H9 (cell line): ENCODE measurements around the gene TAF8. TPM values are rescaled to one million over a fixed set of nuclear protein-coding genes. Genes with fewer than 3 reads are reported as not detected.

Experiments used
- DNase-seq: peaks from one replicate; pipeline ENCODE4 v3.0.0-alpha.2; 2017
- H2AFZ ChIP-seq: one replicate; pipeline ENCODE4 v1.6.1; 2013; ENCODE audit warnings: mild to moderate bottlenecking, low read length, control low read depth, moderate library complexity
- H2AK5ac ChIP-seq: 2 replicates; pipeline ENCODE4 v1.6.1; 2013; ENCODE audit warnings: low read length, control low read depth, mixed read lengths; ENCODE audit not compliant: insufficient read length
- H2BK120ac ChIP-seq: one replicate; pipeline ENCODE4 v1.6.1; 2013; ENCODE audit warnings: low read depth, mild to moderate bottlenecking, low read length, control low read depth, inconsistent platforms; ENCODE audit not compliant: poor library complexity, severe bottlenecking
- H2BK12ac ChIP-seq: 2 replicates; pipeline ENCODE4 v1.6.1; 2013; ENCODE audit warnings: low read length, control low read depth, mixed read lengths, low read depth; ENCODE audit not compliant: insufficient read length
- H2BK15ac ChIP-seq: 2 replicates; pipeline ENCODE4 v1.6.1; 2013; ENCODE audit warnings: low read depth, low read length, control low read depth
- H2BK20ac ChIP-seq: one replicate; pipeline ENCODE4 v1.6.1; 2013; ENCODE audit warnings: low read depth, mild to moderate bottlenecking, low read length, control low read depth, inconsistent platforms; ENCODE audit not compliant: poor library complexity, severe bottlenecking
- H2BK5ac ChIP-seq: 2 replicates; pipeline ENCODE4 v1.6.1; 2013; ENCODE audit warnings: low read length, control low read depth, mixed read lengths; ENCODE audit not compliant: insufficient read length
- H3K14ac ChIP-seq: 2 replicates; pipeline ENCODE4 v1.6.1; 2013; ENCODE audit warnings: low read length, control low read depth; ENCODE audit not compliant: insufficient read depth
- H3K18ac ChIP-seq: 2 replicates; pipeline ENCODE4 v1.6.1; 2013; ENCODE audit warnings: low read depth, mild to moderate bottlenecking, mixed read lengths, low read length, control low read depth; ENCODE audit not compliant: insufficient read length
- H3K23ac ChIP-seq: 2 replicates; pipeline ENCODE4 v1.6.1; 2013; ENCODE audit warnings: low read length, control low read depth, mixed read lengths, low read depth; ENCODE audit not compliant: insufficient read length
- H3K23me2 ChIP-seq: 2 replicates; pipeline ENCODE4 v1.6.1; 2013; ENCODE audit warnings: low read depth, mild to moderate bottlenecking, mixed read lengths, low read length, control low read depth; ENCODE audit not compliant: insufficient read length, poor library complexity, severe bottlenecking
- H3K27ac ChIP-seq: 2 replicates; pipeline ENCODE4 v1.5.1; 2013; ENCODE audit warnings: low read length, control low read depth, mixed read lengths, low read depth; ENCODE audit not compliant: insufficient read length
- H3K27me3 ChIP-seq: 2 replicates; pipeline ENCODE4 v1.6.1; 2013; ENCODE audit warnings: low read length, control low read depth, inconsistent platforms; ENCODE audit not compliant: insufficient read depth
- H3K4ac ChIP-seq: 2 replicates; pipeline ENCODE4 v1.6.1; 2013; ENCODE audit warnings: low read depth, mild to moderate bottlenecking, control low read depth, inconsistent platforms, low read length, moderate library complexity
- H3K4me1 ChIP-seq: 2 replicates; pipeline ENCODE4 v1.6.1; 2013; ENCODE audit warnings: low read length, control low read depth, inconsistent platforms; ENCODE audit not compliant: insufficient read depth
- H3K4me2 ChIP-seq: 2 replicates; pipeline ENCODE4 v1.6.1; 2013; ENCODE audit warnings: low read length, control low read depth, mixed read lengths; ENCODE audit not compliant: insufficient read length, insufficient read depth
- H3K56ac ChIP-seq: 2 replicates; pipeline ENCODE4 v1.6.1; 2013; ENCODE audit warnings: low read depth, mild to moderate bottlenecking, mixed read lengths, low read length, control low read depth; ENCODE audit not compliant: insufficient read length
- H3K79me1 ChIP-seq: 2 replicates; pipeline ENCODE4 v1.6.1; 2013; ENCODE audit warnings: low read depth, mild to moderate bottlenecking, moderate library complexity, low read length, control low read depth, inconsistent platforms; ENCODE audit not compliant: insufficient read depth, poor library complexity, severe bottlenecking
- H3K79me2 ChIP-seq: 2 replicates; pipeline ENCODE4 v1.6.1; 2013; ENCODE audit warnings: low read length, control low read depth, inconsistent platforms; ENCODE audit not compliant: insufficient read depth
- H3K9ac ChIP-seq: 2 replicates; pipeline ENCODE4 v1.6.1; 2013; ENCODE audit warnings: low read length, control low read depth, mixed read lengths; ENCODE audit not compliant: insufficient read length; ENCODE audit errors: extremely low read depth
- H3K9me3 ChIP-seq: one replicate; pipeline ENCODE4 v1.6.1; 2013; ENCODE audit warnings: low read depth, low read length, inconsistent platforms; ENCODE audit not compliant: control insufficient read depth
- H3T11ph ChIP-seq: one replicate; pipeline ENCODE4 v1.6.1; 2013; ENCODE audit warnings: mild to moderate bottlenecking, low read length, control low read depth, inconsistent platforms
- H4K20me1 ChIP-seq: one replicate; pipeline ENCODE4 v1.6.1; 2013; ENCODE audit not compliant: control insufficient read depth, insufficient read length, insufficient read depth
- H4K5ac ChIP-seq: 2 replicates; pipeline ENCODE4 v1.6.1; 2013; ENCODE audit warnings: low read depth, mild to moderate bottlenecking, mixed read lengths, low read length, control low read depth; ENCODE audit not compliant: insufficient read length
- H4K8ac ChIP-seq: replicated peaks from 2 replicates; pipeline ENCODE4 v1.6.1; 2013; ENCODE audit warnings: low read length, control low read depth, mixed read lengths, low read depth; ENCODE audit not compliant: insufficient read length
- H4K91ac ChIP-seq: 2 replicates; pipeline ENCODE4 v1.6.1; 2013; ENCODE audit warnings: low read depth, mild to moderate bottlenecking, moderate library complexity, mixed read lengths, low read length, control low read depth; ENCODE audit not compliant: insufficient read length
- H3K27ac Mint-ChIP-seq, 3 experiments: 2 replicates in 2 of 3; 3 replicates in 1 of 3; pipeline ENCODE4 v1.8.0; 2020 to 2021; ENCODE audit warnings: mixed read lengths in 3 of 3, mild to moderate bottlenecking in 1 of 3, moderate library complexity in 1 of 3
- H3K27me3 Mint-ChIP-seq: 2 replicates; pipeline ENCODE4 v1.8.0; 2021; ENCODE audit warnings: low read depth, mild to moderate bottlenecking, moderate library complexity, mixed read lengths
- H3K36me3 Mint-ChIP-seq, 3 experiments: 2 replicates in 2 of 3; 3 replicates in 1 of 3; pipeline ENCODE4 v1.8.0; 2020 to 2021; ENCODE audit warnings: low read depth in 3 of 3, mixed read lengths in 3 of 3; ENCODE audit not compliant: insufficient read depth in 1 of 3
- H3K4me1 Mint-ChIP-seq, 2 experiments: 2 replicates each; pipeline ENCODE4 v1.8.0; 2020; ENCODE audit warnings: mixed read lengths in 2 of 2
- H3K4me3 Mint-ChIP-seq, 2 experiments: 2 replicates in 1 of 2; 3 replicates in 1 of 2; pipeline ENCODE4 v1.8.0; 2020 to 2021; ENCODE audit warnings: mild to moderate bottlenecking in 2 of 2, mixed read lengths in 2 of 2, moderate library complexity in 1 of 2
- H3K9me3 Mint-ChIP-seq, 2 experiments: 2 replicates in 1 of 2; 3 replicates in 1 of 2; pipeline ENCODE4 v1.8.0; 2020; ENCODE audit warnings: mild to moderate bottlenecking in 2 of 2, mixed read lengths in 2 of 2, moderate library complexity in 1 of 2
- WGBS: extraction: QIAGEN DNeasy Blood & Tissue Kit; methylation state at CpG from one replicate; pipeline ENCODE4 v1.1.7; 2013; ENCODE audit warnings: missing lambda C conversion rate, low lambda C conversion rate, mixed read lengths; ENCODE audit not compliant: insufficient read length; ENCODE audit errors: extremely low coverage; 5-methylcytosine and 5-hydroxymethylcytosine counted together
- total RNA-seq: library from RNA; stranded (reverse); gene quantifications from 2 replicates; pipeline ENCODE4 v1.2.1, GENCODE V29; 2021
- TF ChIP-seq, protein P1 (sequence below): fragments of 200-600 bp; sonication (generic); conservative IDR thresholded peaks from 3 replicates; pipeline ENCODE4 v1.8.0; 2021; ENCODE audit warnings: antibody characterized with exemption, mild to moderate bottlenecking

Gene TAF8
- total RNA-seq, 1 experiment from 2014 or later, result 30.4 TPM

DNA sequence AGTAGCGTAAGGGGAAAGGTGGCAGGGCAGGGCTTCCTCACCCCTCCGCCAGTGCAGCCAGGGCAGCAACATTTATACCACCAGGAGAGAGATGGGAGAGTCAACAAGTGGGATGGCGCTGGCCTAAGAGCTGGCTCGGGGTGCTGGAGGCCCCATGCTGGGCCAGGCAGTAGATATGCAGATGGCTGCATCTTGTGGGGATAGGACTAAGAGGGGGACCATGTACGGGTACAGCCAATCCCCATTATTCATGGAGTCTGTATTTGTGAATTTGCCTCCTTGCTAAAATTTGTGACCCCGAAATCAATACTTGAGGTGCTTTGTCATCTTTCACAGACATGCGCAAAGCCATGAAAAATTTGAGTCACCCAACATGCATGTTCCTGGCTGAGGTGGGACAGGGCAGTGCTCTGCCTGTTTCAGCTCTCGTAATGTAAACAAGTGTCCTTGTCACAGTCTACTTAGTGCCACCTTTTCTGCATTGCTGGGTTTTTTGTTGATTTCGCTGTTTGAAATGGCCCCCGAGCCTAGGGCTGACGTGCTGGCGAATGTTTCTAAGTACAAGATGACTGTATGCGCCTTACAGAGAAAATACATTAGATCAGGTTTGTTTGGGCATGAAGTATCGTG, 27.5 kb upstream of the TAF8 start:
- Histone ChIP-seq H2AFZ (no peak overlapping the region), H2BK12ac (no peak overlapping the region), H3K27ac (no peak overlapping the region), H4K91ac (no peak overlapping the region), H3K9me3 (no peaks in the 10 kb centered on the region), H3K14ac (peak overlapping the region; percentile 54), H2BK120ac (no peak overlapping the region), H3K9ac (no peak overlapping the region), H3K18ac (no peak overlapping the region), H3K4me2 (no peak overlapping the region), H4K5ac (no peak overlapping the region), H3K79me1 (no peaks in the 10 kb centered on the region), H2BK15ac (no peak overlapping the region), H3K4ac (no peak overlapping the region), H3K27me3 (no peaks in the 10 kb centered on the region), H4K8ac (no peak overlapping the region), H3K4me1 (peaks cover 2% of the 10 kb centered on the region; the same call in 1 of the 2 replicates), H2BK5ac (no peak overlapping the region), H4K20me1 (no peaks in the 10 kb centered on the region), H2AK5ac (no peak overlapping the region), H3K23ac (no peak overlapping the region), H2BK20ac (no peak overlapping the region), H3K79me2 (no peaks in the 10 kb centered on the region), H3K56ac (no peak overlapping the region), H3K23me2 (no peaks in the 10 kb centered on the region), H3T11ph (no peak overlapping the region)
- Mint-ChIP-seq H3K9me3 (no peaks in the 10 kb centered on the region), H3K4me3 (no peak overlapping the region), H3K36me3 (no peaks in the 10 kb centered on the region), H3K4me1 (peaks cover 14 to 18% of the 10 kb centered on the region in 2 experiments), H3K27ac (peak overlapping the region in 2 of 3 experiments; percentile 53 to 71; a peak in 4 of 7 replicates), H3K27me3 (no peaks in the 10 kb centered on the region; the same call in none of the 2 replicates)
- WGBS, result no CpG with 5 or more reads among the region's 14 CpGs
- TF ChIP-seq, protein P1, sequence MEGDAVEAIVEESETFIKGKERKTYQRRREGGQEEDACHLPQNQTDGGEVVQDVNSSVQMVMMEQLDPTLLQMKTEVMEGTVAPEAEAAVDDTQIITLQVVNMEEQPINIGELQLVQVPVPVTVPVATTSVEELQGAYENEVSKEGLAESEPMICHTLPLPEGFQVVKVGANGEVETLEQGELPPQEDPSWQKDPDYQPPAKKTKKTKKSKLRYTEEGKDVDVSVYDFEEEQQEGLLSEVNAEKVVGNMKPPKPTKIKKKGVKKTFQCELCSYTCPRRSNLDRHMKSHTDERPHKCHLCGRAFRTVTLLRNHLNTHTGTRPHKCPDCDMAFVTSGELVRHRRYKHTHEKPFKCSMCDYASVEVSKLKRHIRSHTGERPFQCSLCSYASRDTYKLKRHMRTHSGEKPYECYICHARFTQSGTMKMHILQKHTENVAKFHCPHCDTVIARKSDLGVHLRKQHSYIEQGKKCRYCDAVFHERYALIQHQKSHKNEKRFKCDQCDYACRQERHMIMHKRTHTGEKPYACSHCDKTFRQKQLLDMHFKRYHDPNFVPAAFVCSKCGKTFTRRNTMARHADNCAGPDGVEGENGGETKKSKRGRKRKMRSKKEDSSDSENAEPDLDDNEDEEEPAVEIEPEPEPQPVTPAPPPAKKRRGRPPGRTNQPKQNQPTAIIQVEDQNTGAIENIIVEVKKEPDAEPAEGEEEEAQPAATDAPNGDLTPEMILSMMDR, result no peak
- DNase-seq, result no peak
